ENCODE results near the gene CCDC18. TPM values are rescaled to one million over a fixed set of nuclear protein-coding genes. Genes with fewer than 3 reads are reported as not detected.

CCDC18 gene
- polyA plus RNA-seq, 3 donors: 2.8 to 5.9 (median 4.4) TPM

DNA sequence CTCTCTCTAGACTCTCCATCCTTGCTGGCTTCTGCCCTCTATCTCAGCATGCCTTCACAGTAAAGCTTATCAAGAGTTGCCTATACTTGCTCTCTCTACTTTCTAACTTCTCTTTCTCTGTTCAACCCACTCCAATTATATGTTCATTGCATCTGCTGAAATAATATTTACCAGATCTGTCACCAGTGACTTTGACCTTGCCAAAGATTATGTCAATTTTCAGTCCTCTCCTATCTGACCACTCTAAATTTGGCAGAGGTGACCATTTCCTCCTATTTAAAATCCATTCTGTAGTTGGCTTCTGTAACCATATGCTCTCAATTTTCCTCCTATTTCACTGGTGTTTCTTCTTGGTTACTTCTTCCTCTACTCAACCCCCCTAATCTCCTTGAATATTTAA, 126.4 kb downstream of the CCDC18 start:
- Histone ChIP-seq H3K36me3 (replicated peaks in 1 of 2; ENCODE audit: control insufficient read depth in 1 of 2, insufficient read depth in 2 of 2, low read length in 2 of 2) (no peaks in the 10 kb centered on the region), H2AFZ (ENCODE audit: insufficient read depth, low read depth, low read length, poor library complexity, severe bottlenecking) (no peak overlapping the region), H3K4me2 (replicated peaks; ENCODE audit: extremely low read depth, low read length, poor library complexity, severe bottlenecking) (no peak overlapping the region), H3K79me2 (ENCODE audit: insufficient read depth, low read length) (no peaks in the 10 kb centered on the region), H3K27me3 (ENCODE audit: control insufficient read depth in 2 of 2, insufficient read depth in 2 of 2, low read length in 2 of 2) (no peaks in the 10 kb centered on the region), H3K4me3 (replicated peaks in 1 of 3; ENCODE audit: low read depth in 2 of 3, low read length in 3 of 3) (no peak overlapping the region), H3K9me3 (replicated peaks in 1 of 2; ENCODE audit: control insufficient read depth in 1 of 2, insufficient read depth in 1 of 2, low read length in 2 of 2) (no peaks in the 10 kb centered on the region), H4K20me1 (ENCODE audit: insufficient read depth, low read length) (no peaks in the 10 kb centered on the region), H3K9ac (ENCODE audit: insufficient read depth, low read length, poor library complexity, severe bottlenecking) (no peak overlapping the region), H3K4me1 (ENCODE audit: control insufficient read depth in 1 of 2, insufficient read depth in 2 of 2, low read length in 2 of 2) (no peaks in the 10 kb centered on the region), H3K27ac (ENCODE audit: low read depth in 1 of 2, low read length in 2 of 2) (no peak overlapping the region)
- Mint-ChIP-seq H3K27ac (no peak overlapping the region), H3K9me3 (peaks cover 0 to 2% (median 0%) of the 10 kb centered on the region in 7 donors), H3K4me3 (no peak overlapping the region), H3K36me3 (peaks cover 0 to 9% of the 10 kb centered on the region in 2 donors), H3K4me1 (no peaks in the 10 kb centered on the region), H3K27me3 (ENCODE audit: low read depth in 3 of 3) (no peaks in the 10 kb centered on the region)
- TF ChIP-seq, protein P1, sequence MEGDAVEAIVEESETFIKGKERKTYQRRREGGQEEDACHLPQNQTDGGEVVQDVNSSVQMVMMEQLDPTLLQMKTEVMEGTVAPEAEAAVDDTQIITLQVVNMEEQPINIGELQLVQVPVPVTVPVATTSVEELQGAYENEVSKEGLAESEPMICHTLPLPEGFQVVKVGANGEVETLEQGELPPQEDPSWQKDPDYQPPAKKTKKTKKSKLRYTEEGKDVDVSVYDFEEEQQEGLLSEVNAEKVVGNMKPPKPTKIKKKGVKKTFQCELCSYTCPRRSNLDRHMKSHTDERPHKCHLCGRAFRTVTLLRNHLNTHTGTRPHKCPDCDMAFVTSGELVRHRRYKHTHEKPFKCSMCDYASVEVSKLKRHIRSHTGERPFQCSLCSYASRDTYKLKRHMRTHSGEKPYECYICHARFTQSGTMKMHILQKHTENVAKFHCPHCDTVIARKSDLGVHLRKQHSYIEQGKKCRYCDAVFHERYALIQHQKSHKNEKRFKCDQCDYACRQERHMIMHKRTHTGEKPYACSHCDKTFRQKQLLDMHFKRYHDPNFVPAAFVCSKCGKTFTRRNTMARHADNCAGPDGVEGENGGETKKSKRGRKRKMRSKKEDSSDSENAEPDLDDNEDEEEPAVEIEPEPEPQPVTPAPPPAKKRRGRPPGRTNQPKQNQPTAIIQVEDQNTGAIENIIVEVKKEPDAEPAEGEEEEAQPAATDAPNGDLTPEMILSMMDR (IDR thresholded peaks at IDR 0.05): no peak
- intact Hi-C loops (cut with micrococcal nuclease): loop anchor here (10.0 kb wide), 2 partner anchors 508 to 538 kb away; no protein-coding TSS in a partner anchor
- no peak for DNase-seq

DNA sequence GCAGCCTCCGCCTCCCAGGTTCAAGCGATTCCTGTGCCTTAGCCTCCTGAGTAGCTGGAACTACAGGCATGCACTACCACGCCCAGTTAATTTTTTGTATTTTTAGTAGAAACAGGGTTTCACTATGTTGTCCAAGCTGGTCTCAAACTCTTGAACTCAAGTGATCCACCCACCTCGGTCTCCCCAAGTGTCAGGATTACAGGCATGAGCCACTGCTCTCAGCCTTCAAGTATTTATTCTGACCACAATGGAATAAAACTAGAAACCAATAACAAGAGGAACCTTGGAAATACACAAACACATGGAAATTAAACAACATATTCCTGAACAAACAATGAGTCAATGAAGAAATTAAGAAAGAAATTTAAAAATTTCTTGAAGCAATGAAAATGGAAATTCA, 132.5 kb downstream of the CCDC18 start:
- H3K27ac Mint-ChIP-seq: no peak overlapping the region
- Histone ChIP-seq H4K20me1 (ENCODE audit: insufficient read depth, low read length) (no peaks in the 10 kb centered on the region), H3K4me1 (ENCODE audit: control insufficient read depth in 1 of 2, insufficient read depth in 2 of 2, low read length in 2 of 2) (peaks cover 12 to 13% of the 10 kb centered on the region in 2 donors), H3K9me3 (replicated peaks in 1 of 2; ENCODE audit: control insufficient read depth in 1 of 2, insufficient read depth in 1 of 2, low read length in 2 of 2) (no peaks in the 10 kb centered on the region), H3K27me3 (ENCODE audit: control insufficient read depth in 2 of 2, insufficient read depth in 2 of 2, low read length in 2 of 2) (no peaks in the 10 kb centered on the region), H3K79me2 (ENCODE audit: insufficient read depth, low read length) (no peaks in the 10 kb centered on the region), H3K9ac (ENCODE audit: insufficient read depth, low read length, poor library complexity, severe bottlenecking) (no peak overlapping the region), H3K4me3 (replicated peaks in 1 of 3; ENCODE audit: low read depth in 2 of 3, low read length in 3 of 3) (no peak overlapping the region), H3K36me3 (replicated peaks in 1 of 2; ENCODE audit: control insufficient read depth in 1 of 2, insufficient read depth in 2 of 2, low read length in 2 of 2) (no peaks in the 10 kb centered on the region), H3K4me2 (replicated peaks; ENCODE audit: extremely low read depth, low read length, poor library complexity, severe bottlenecking) (no peak overlapping the region), H2AFZ (ENCODE audit: insufficient read depth, low read depth, low read length, poor library complexity, severe bottlenecking) (no peak overlapping the region), H3K27ac (ENCODE audit: low read depth in 1 of 2, low read length in 2 of 2) (no peak overlapping the region)
- 89% methylated on average over 1 of the region's 4 CpGs for WGBS (ENCODE audit: insufficient coverage)
- no peak overlapping the region for H3K4me3 Mint-ChIP-seq
- TF ChIP-seq, protein P1 (IDR thresholded peaks at IDR 0.05): no peak
- peaks cover 4 to 6% of the 10 kb centered on the region in 2 donors for H3K36me3 Mint-ChIP-seq
- H3K27me3 Mint-ChIP-seq (ENCODE audit: low read depth in 3 of 3): no peaks in the 10 kb centered on the region
- no peak for DNase-seq
- intact Hi-C loops (cut with micrococcal nuclease): no loop called here
- H3K9me3 Mint-ChIP-seq: peaks cover 0 to 2% (median 0%) of the 10 kb centered on the region in 7 donors
- peaks cover 13% of the 10 kb centered on the region for H3K4me1 Mint-ChIP-seq
